NB4 (cell line): ENCODE measurements around the gene LRR1.

ENCODE experiments used
- MYC ChIP-seq: IDR thresholded peaks from 2 replicates; pipeline ENCODE4 v1.6.1; 2011; ENCODE audit warnings: low read depth, low read length
- POLR2A ChIP-seq: IDR thresholded peaks from 2 replicates; pipeline ENCODE4 v1.6.1; 2011; ENCODE audit warnings: mild to moderate bottlenecking; ENCODE audit not compliant: insufficient read length; ENCODE audit errors: extremely low read depth
- TF ChIP-seq, protein P1 (sequence below): IDR thresholded peaks from one replicate; pipeline ENCODE4 v1.5.1; 2012; ENCODE audit warnings: low read depth, low read length
- TF ChIP-seq, protein P2 (sequence below): IDR thresholded peaks from 2 replicates; pipeline ENCODE4 v1.6.1; 2011; ENCODE audit warnings: low read depth, low read length

GRCh38 chr14:49583629-49584028, 15.1 kb upstream of the LRR1 start:
- TF ChIP-seq, protein P1, sequence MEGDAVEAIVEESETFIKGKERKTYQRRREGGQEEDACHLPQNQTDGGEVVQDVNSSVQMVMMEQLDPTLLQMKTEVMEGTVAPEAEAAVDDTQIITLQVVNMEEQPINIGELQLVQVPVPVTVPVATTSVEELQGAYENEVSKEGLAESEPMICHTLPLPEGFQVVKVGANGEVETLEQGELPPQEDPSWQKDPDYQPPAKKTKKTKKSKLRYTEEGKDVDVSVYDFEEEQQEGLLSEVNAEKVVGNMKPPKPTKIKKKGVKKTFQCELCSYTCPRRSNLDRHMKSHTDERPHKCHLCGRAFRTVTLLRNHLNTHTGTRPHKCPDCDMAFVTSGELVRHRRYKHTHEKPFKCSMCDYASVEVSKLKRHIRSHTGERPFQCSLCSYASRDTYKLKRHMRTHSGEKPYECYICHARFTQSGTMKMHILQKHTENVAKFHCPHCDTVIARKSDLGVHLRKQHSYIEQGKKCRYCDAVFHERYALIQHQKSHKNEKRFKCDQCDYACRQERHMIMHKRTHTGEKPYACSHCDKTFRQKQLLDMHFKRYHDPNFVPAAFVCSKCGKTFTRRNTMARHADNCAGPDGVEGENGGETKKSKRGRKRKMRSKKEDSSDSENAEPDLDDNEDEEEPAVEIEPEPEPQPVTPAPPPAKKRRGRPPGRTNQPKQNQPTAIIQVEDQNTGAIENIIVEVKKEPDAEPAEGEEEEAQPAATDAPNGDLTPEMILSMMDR = no peak
- TF ChIP-seq, protein P2, sequence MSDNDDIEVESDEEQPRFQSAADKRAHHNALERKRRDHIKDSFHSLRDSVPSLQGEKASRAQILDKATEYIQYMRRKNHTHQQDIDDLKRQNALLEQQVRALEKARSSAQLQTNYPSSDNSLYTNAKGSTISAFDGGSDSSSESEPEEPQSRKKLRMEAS = no peak
- no peak for TF ChIP-seq POLR2A
- TF ChIP-seq MYC = no peak
